GM18502 (cell line): ENCODE results near the gene IL10RB.
"Not testable (repeated sequence)": the region's sequence is repeated elsewhere in the genome, so short reads cannot be mapped to it uniquely, and the experiment has no call there.

Source experiments
- ATAC-seq: cut with Tn5 transposase; IDR thresholded peaks from one replicate; pipeline ENCODE4 v1.9.1; 2021; ENCODE audit warnings: mild to moderate bottlenecking; ENCODE audit not compliant: unreplicated experiment, poor library complexity

The IL10RB gene

GRCh38 chr21:33266050-33266788 is at the start of gene IL10RB:
IL10RB (plus strand) TSS chr21:33266367; CDS start chr21:33266466, 99 bp downstream.
- ATAC-seq, result peak; percentile 48

GRCh38 chr21:33217138-33217520 is 49.0 kb upstream of the IL10RB start:
- ATAC-seq, result no peak

DNA sequence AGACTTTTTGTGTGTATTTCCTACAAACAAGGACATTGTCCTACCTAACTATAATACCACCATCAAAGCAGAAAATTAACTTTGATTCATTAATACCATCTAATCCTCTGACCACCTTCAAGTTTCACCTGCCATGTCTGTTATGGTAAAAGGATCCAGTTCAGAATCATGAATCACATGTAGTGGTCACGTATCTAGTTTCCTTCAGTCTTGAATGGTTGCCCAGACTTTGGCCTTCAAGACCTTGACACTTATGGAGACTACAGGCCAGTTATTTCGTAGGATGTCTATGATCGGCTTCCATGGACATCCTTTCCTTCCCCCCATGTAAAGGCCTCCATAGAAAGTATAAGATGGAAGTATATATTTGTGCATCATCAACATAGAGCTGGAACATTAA is 46.9 kb upstream of the IL10RB start:
- no peak for ATAC-seq

DNA sequence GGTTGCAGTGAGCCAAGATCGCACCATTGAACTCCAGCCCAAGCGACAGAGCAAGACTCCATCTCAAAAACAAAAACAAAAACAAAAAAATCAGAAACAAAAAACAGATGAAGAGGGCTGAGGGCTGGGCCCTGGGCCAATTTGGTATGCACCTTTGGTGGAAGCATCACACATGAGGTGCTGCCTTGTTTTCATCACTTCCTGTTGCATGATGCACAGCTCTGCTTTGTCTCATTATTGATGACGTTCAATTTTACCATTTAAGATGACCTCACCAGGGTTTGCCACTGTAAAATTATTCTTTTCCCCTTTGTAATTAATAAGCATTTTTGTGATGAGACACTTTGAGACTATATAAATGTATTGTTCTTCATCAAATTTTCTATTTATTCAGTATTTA is 46.2 kb upstream of the IL10RB start:
- no peak for ATAC-seq

GRCh38 chr21:33225376-33225775 is 40.8 kb upstream of the IL10RB start:
- ATAC-seq, result not testable (repeated sequence)

DNA sequence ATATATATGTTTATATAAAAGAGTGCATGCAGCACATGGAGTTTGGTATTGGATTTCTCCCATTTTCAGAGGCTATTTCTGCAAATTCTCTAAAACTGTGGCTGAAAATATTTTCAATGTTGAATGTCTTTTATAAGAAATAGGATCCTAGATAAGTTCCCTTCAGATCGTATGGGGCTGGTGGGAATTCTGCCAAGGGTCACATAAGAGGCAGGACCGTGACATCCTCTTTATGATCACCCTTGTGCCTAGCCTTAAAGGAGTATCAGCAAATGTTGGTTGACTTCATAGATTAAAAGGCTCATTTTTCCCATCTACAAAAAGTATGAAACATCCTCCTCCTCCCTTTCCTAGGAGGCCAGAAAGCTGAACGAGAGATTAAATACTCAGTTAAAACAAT is 37.7 kb upstream of the IL10RB start:
- no peak for ATAC-seq

DNA sequence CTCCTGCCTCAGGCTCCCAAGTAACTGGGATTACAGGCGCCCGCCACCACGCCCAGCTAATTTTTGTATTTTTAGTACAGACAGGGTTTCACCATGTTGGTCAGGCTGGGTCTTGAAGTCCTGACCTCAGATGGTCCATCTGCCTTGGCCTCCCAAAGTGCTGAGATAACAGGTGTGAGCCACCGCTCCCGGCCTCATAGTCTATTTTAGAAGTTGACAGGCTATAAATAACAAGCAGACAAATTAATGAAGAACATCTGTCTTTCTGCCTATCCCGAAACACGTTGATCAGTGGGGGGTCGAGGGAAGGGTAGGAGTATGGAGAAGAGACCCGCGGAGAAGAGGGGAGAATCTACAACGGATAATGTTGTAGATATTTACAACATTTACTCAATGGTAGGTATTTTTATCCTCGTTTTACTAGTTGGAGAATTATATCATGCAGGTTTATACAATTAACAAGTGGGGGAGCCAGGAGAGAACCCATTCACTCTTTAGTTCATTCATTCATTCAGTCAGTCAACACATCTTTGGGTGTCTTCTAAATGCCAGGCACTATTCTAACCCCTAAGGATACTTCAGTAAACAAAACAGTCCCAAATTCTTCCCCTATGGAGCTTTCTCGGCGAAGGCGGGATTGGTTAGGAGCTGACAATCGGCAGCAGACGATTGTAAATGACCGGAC is 36.9 kb upstream of the IL10RB start:
- ATAC-seq, result no peak

DNA sequence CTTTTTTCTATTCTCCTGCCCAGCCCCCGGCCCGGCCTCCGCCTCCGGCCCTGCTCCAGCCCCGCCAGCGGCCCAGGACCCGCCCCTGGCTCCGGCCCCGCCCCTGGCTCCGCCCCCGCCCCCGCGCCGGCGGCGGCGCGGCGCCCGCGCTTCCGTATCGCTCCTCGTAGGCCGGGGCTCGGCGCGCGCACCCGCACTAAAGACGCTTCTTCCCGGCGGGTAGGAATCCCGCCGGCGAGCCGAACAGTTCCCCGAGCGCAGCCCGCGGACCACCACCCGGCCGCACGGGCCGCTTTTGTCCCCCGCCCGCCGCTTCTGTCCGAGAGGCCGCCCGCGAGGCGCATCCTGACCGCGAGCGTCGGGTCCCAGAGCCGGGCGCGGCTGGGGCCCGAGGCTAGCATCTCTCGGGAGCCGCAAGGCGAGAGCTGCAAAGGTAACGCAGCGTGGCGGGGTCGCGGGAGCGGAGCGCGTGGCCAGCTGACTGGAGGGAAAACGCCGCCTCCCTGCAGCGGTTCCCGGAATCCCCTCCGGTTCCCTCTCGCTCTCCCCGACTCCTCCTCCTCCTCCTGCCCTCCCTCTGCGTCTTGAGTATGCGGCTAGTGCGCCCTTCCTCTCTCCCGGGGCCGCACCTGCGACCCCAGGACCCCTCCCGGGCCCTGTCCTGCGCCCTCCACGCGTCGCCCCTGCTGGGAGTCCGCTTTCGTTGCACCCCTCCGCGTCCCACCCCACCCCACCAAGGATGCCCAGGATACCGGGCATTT is 36.2 kb upstream of the IL10RB start, which contains the start of gene IFNAR2:
Gene IFNAR2, plus strand, starts transcription at position 155 of the 761 bp plus-strand sequence. CDS start 11,985 bp downstream, outside the sequence.
- peak; percentile 70 for ATAC-seq

DNA sequence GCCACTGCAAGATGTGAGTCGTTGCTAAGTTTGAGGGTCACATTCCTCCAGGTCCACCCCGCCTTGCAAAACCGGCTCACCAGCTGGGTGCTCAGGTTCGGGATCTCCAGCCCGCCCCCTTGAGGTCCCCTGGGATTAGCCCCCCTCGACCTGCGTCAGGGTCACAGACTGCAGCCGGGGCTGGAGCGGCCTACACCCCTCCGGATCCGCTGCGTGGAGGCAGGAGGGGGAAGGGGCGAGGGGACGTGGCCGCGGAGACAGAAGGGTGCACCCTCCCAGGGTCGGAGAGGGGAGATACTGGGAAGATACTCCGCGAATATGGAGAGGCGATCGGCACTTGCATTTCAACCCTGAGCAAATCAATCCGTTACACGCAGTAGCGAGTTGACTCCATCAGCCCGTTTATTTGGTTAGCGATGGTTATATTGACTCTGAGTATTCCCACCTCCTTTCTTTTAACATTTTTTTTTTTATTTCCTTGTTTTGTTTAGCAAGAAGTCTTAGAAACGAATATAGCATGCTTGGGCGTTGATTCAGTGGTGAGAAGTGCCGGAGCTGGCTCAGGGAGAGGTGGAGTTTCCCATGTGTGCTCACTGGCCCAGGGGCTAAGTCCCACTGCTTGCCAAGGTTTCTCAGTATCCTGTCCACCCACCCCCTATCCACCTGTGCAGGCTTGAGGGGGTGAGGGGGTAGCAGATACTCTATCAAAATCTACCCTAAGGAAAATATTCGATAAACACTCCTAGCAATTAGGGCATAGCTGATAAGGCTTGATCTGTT is 35.4 kb upstream of the IL10RB start:
- ATAC-seq, result peak; percentile 33

DNA sequence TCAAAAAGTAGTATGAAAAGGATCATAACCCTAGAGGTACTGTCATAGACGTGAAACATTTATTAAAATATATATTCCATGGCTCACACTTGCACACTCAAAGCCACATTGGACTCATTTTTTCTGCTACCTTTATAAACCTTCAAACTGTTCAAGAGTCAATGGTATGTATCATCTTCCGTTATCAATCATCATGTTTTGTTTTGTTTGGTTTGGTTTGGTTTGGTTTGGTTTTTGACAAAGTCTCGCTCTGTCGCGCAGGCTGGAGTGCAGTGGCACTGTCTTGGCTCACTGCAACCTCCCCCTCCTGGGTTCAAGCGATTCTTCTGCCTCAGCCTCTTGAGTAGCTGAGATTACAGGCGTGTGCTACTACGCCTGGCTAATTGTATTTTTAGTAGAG is 34.6 kb upstream of the IL10RB start:
- no peak for ATAC-seq

DNA sequence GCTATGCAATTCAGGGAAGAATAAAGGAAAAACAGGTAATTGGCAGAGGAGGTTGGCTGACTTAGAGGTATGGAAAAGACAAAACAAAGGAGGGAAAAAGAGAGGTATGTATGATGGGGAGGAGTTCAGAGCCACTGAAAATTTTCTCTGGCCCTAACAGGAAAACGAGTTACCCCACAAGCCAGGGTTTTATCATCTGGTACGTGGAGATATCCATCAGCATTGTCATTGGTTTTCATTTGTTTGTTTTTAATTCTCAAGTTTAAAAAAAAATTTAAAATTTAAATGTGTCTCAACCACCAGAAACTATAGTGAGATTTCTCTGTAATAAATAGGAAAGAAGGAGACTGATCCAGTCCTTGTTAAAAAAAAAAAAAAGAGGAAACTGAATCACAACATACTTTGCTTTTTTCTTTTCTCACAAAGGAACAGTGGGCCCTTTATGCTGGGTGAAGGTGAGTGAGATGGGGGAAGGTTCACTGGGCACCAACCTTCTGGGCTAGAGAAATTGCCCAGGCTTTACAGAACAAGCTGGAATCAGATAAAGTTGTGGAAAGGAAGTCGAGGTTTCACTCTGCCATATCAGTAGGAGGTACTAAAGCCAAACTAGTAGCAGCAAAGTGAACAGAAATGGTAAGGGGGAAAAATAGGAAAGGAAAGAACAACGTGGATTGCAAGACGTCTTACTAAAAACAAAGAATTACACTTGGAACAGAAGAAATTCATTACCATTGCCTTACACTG is 33.7 kb upstream of the IL10RB start:
- no peak for ATAC-seq

GRCh38 chr21:33234635-33235520 is 31.3 kb upstream of the IL10RB start:
- no peak for ATAC-seq

DNA sequence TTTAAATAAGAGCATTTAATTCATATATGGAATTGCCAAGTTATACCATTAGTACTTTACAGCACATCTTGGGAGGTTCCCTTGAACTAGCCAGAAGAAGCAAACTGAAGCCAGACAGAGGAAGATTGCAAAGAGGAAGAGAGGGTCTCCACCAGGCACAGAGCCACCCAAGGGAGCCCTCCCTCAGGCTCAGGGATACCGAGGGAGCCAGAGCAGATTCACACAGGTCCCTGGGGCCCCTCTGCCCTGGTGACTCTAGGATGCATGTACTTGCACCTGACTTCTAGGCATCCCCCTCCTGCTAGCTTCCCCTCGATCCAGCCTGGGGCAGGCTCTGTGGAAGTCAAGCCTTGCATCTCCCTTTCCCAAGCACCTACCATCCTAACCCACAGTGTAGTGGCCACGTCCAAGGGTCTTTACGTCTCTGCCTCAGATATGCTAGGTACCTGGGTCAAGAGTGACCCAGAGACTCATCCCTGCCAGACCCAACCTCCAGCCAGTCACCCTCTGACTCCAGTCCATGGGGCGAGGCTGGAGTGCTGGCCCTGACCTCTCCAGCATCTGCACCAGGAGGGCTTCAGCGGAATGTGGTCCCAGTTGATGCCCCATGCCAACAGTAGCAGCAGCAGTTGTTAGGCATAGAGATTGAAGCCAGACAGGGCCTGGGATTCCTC is 30.0 kb upstream of the IL10RB start:
- no peak for ATAC-seq

GRCh38 chr21:33236766-33237165 is 29.4 kb upstream of the IL10RB start:
- no peak for ATAC-seq

GRCh38 chr21:33237486-33237885 is 28.7 kb upstream of the IL10RB start:
- no peak for ATAC-seq

GRCh38 chr21:33238146-33238545 is 28.0 kb upstream of the IL10RB start:
- ATAC-seq, result peak; percentile 30

DNA sequence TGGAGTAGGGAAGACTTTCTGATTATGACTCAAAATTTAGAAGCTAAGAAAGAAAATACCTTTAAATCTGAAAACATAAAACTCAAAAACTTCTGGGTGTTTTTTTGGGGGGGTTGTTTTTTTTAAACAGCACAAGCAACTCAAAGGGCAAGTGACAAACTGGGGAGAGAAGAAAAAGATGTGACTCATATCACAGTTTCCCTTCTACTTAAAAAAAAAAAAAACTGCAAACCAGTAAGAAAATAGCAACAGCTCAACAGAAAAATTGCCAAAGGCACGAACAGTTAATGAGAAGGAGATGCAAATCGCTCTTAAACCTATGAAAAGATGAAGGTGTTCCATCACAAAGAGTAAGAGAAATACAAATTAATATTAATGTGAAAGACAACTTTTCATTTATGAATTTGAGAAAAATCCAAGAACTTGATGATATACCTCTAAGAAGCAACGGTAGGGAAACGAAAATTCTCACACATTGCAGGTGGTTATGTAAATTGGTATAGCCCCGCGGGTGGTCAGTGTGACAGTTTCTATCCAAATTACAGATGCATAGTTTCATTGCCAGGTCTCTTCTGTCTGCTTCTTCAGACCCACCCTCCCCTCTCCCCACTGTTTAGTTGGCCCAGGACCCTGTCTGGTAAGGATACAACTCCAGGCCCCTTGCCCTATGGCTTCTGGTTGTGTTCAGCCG is 27.5 kb upstream of the IL10RB start:
- peak; percentile 77 for ATAC-seq
